Measurements from ENCODE around the gene DNAH8.

The DNAH8 gene

GRCh38 chr6:39029156-39030011, 314.3 kb downstream of the DNAH8 start:
- peak; percentile 2 for DNase-seq

GRCh38 chr6:39035681-39036080, 320.6 kb downstream of the DNAH8 start:
- no peak for DNase-seq

GRCh38 chr6:39037082-39037508, 322.0 kb downstream of the DNAH8 start:
- DNase-seq, result no peak

GRCh38 chr6:39037707-39038106, 322.6 kb downstream of the DNAH8 start:
- DNase-seq, result no peak

GRCh38 chr6:39040080-39040673, 325.1 kb downstream of the DNAH8 start:
- DNase-seq, result no peak

- no peak for DNase-seq
These were observed 326.0 kb downstream of the DNAH8 start for GRCh38 chr6:39041072-39041471.

- DNase-seq, result no peak
These were observed 328.7 kb downstream of the DNAH8 start for GRCh38 chr6:39043776-39044175.

- no peak for DNase-seq
These were observed 329.1 kb downstream of the DNAH8 start for GRCh38 chr6:39044181-39044580.

- DNase-seq, result no peak
These were observed 332.6 kb downstream of the DNAH8 start for GRCh38 chr6:39047434-39048327.

GRCh38 chr6:39048481-39049399, 333.6 kb downstream of the DNAH8 start, which contains the start of gene GLP1R:
Gene GLP1R, plus strand, starts transcription at chr6:39048781. Its CDS starts 60 bp downstream, at chr6:39048841.
- DNase-seq, result no peak

- no peak for DNase-seq
These were observed 334.6 kb downstream of the DNAH8 start for GRCh38 chr6:39049575-39050283.

- DNase-seq, result no peak
These were observed 335.5 kb downstream of the DNAH8 start for GRCh38 chr6:39050453-39051112.

- no peak for DNase-seq
These were observed 336.4 kb downstream of the DNAH8 start for GRCh38 chr6:39051399-39052122.

- no peak for DNase-seq
These were observed 338.0 kb downstream of the DNAH8 start for GRCh38 chr6:39053016-39053624.

- no peak for DNase-seq
These were observed 338.9 kb downstream of the DNAH8 start for GRCh38 chr6:39053854-39054576.

GRCh38 chr6:39054577-39055142, 339.5 kb downstream of the DNAH8 start:
- DNase-seq, result no peak

- DNase-seq, result no peak
These were observed 340.6 kb downstream of the DNAH8 start for GRCh38 chr6:39055661-39056060.

- DNase-seq, result no peak
These were observed 341.1 kb downstream of the DNAH8 start for GRCh38 chr6:39056191-39056590.

GRCh38 chr6:39056681-39057080, 341.6 kb downstream of the DNAH8 start:
- no peak for DNase-seq
